HG03342 (cell line): ENCODE data around the gene INVS.
"Not testable (repeated sequence)": the region's sequence is repeated elsewhere in the genome, so short reads cannot be mapped to it uniquely, and the experiment has no call there.

Experiments used
- ATAC-seq: cut with Tn5 transposase; IDR thresholded peaks from one replicate; pipeline ENCODE4 v1.9.1; 2021; ENCODE audit warnings: mild to moderate bottlenecking, moderate library complexity; ENCODE audit not compliant: unreplicated experiment

The INVS gene

DNA sequence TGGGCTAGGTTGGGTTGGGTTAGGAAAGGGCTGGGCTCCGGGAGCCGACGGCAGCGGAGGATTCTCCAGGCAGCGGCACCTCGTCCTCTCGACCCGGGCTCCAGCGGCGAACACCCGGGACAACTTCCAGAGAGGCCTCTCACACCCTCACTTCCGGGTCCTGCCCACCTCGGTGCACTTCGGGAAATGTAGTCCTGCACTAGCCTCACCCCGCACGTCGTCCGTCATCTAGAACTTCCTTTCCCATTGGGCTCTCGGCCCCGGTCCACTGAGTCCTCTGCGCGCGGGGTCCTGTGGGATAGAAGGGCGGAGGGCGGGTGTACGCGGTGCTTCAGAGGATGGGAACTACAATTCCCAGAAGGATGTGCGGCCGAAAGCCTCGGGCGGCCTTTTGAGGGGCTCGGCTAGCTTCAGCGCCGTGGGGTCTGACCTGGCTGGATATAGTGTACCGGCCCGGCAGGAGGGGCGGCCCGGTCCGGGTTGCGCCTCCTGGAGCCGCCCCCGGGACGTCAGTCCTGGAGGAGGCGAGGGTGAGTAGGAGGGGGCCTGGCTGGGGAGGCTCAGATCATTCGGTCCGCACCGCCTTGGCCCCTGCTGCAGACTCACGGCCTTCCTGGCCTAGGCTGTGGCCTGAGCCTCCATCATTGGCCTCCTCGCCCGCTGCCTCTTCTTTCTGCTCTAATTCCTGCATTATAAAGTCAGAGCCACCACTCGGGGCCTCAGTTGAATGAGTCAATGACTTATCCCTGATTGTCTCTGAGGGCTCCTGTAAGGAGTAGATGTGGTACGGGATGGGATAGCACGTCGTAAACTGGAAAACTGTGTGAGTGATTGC is at the start of gene INVS, which contains the start of gene ERP44:
TSS of gene INVS (plus strand) at position 357 of the 835 bp plus-strand sequence. CDS start 5,279 bp downstream, outside the sequence.
TSS of gene ERP44 (minus strand) at position 114 of the 835 bp plus-strand sequence. CDS start 160 bp downstream, outside the sequence.
- peak; percentile 98 for ATAC-seq

DNA sequence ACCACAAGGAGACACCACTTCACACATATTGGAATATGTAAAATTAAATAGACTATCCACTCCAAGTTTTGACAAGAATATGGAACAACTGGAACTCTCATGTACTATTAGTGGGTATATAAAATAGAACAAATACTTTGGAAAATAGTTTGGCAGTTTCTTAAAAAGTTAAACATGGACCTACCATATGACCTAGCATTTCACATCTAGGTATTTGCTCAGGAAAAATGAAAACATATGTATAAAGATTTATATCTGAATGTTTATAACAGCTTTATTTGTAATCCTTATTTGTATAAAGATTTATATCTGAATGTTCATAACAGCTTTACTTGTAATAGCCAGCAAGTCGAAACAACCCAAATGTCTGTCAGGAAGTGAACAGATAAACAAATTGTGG is 49.5 kb upstream of the INVS start:
- no peak for ATAC-seq

- no peak for ATAC-seq
Observed at GRCh38 chr9:100052375-100052774, 46.7 kb upstream of the INVS start.

DNA sequence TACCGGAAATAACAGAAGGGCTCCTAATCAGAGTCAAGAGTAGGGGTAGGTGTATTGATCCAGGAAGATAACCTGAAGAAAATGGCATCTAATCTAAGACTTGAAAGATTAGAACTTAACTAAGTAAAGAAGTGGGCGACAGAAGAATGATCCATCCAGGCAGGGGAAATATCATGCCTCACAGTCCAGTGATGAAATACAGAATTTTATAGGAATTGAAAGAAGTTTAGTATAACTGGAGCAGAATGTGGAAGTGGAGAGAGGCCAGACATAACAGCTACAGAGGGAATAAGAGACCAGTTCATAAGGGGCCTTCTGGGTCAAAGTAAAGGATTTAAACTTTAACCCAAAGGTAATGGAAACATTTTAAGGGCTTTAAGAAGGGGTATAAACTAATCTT is 42.5 kb upstream of the INVS start:
- no peak for ATAC-seq

- no peak for ATAC-seq
Observed at GRCh38 chr9:100057624-100058023, 41.4 kb upstream of the INVS start.

DNA sequence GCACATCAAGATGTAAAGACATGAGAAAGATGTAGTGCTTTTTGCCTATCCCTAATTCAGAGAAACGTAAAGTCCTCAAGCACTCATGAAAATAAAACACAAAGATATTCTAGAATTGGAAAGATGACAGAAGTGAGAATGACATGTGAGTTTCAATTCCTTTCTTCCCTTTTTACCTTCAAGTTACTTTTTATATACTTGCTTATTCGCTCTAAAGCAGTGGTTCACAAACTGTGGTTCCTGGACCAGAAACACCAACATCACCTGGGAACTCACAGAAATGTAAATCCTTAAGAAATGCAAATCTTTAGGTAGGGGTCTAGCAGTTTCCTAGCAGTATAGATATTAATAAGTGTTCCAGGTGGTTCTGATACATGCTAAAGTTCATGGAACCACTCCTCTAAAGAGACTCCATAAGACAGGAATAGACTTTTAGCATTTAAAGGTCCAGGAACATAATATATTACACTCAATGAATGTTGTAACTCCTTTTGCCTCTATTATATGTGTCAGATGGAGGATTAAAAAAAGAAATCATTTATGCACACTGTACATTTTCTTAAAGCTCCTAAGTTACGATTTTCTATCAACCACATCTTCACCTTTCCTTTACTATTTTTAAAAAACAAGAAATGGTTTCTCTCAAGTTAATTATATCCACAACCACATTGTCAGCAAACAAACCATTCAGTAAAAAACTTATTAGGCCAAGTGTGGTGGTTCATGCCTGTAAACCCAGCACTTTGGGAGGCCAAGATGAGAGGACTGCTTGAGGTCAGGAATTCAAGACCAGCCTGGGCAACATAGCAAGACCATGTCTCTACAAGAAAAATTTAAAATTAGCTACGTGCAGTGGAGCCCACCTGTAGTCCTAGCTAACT is 40.1 kb upstream of the INVS start:
- peak; percentile 81 for ATAC-seq

DNA sequence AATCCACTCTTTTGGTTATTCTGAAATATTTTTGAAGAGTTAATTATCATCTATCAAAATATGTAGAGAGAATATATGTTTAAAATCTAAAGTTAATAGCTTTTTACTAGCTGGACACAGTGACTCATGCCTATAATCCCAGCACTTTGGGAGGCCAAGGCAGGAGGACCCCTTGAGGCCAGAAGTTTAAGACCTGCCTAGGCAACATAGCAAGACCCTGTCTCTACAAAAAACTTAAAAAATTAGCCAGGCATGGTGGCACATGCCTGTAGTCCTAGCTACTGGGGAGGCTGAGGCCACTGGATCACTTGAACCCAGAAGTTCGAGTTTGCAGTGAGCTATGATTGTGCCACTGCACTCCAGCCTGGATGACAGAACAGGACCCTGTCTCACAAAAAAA is 36.4 kb upstream of the INVS start:
- not testable (repeated sequence) for ATAC-seq

DNA sequence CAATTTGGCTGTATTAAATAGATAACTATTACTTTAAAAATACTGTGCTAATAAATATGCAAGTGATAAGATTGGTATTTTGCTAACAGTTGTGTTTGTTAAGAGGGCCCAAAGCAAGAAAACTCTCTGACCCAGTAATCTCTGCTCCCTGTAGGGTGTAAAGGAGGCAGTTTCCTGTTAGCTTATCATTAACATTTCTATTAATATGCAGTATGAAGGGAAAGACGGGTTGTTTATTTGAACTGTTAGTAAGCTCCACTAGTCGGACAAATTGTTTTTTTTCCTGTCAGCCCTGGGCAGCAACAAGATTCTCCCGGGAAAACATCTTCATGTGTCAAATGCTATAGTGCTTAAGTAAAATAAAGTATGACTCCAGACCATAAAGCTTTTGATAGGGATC is 35.9 kb upstream of the INVS start:
- ATAC-seq: no peak

DNA sequence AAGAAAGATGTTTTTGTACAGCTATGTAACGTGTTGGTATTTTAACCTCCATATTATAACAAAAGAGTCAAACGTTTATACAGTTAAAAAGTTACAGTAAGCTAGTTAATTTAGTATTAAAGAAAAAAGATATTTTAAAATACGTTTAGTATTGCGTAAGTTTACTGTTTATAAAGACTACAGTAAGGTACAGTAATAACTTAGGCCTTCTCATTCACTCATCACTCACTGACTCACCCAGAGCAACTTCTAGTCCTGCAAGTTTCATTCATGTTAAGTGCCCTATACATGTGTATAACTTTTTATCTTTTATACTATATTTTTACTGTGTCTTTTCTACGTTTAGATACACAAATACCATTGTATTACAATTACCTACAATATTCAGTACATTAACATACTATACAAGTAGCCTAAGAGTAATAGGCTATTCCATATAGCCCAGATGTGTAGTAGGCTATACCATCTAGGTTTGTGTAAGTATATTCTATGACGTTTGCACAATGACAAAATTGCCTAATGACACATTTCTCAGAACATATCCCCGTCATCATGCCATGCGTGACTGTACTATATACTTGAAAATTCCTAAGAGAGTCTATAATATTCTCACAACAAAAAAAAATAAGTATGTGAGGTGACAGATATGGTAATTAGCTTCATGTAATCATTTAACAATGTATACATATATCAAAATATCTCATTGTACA is 34.0 kb upstream of the INVS start:
- ATAC-seq: no peak

DNA sequence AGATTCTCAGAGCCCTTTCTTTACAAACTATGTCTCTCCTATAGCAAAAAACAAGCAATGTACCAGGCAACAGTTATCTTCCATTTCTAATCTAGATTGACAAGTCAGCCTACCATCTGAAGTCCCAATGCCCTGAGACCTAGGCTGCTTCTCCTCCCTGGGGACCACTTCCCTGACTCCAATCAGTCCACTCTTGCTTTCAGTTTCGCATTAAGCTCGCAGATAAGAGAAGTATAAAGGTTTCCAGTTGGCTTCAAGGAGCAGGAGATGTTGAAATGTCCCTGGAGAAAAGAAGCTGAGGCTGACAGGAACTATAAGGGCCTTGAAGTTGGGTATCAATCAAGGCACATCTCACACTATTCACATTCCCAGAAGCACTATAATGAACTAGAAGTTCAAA is 32.5 kb upstream of the INVS start:
- ATAC-seq: peak; percentile 97

DNA sequence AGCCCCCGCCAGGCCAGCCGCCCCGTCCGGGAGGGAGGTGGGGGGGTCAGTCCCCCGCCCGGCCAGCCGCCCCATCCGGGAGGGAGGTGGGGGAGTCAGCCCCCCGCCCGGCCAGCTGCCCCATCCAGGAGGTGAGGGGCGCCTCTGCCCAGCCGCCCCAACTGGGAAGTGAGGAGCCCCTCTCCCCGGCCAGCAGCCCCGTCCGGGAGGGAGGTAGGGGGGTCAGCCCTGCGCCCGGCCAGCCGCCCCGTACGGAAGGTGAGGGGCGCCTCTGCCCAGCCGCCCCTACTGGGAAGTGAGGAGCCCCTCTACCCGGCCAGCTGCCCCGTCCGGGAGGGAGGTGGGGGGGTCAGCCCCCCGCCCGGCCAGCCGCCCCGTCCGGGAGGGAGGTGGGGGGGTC is 31.1 kb upstream of the INVS start:
- ATAC-seq: not testable (repeated sequence)

DNA sequence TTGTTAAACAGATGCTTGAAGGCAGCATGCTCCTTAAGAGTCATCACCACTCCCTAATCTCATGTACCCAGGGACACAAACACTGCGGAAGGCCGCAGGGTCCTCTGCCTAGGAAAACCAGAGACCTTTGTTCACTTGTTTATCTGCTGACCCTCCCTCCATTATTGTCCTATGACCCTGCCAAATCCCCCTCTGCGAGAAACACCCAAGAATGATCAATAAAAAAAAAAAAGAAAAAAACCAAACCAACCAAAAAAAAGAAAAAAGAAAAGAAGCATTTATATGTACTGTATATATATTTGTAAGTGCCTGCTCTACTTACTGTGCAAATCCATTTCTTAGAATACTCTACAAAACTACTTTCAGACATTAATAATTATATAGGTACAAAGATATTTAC is 30.0 kb upstream of the INVS start:
- ATAC-seq: not testable (repeated sequence)

GRCh38 chr9:100070104-100071041 is 28.7 kb upstream of the INVS start:
- no peak for ATAC-seq

DNA sequence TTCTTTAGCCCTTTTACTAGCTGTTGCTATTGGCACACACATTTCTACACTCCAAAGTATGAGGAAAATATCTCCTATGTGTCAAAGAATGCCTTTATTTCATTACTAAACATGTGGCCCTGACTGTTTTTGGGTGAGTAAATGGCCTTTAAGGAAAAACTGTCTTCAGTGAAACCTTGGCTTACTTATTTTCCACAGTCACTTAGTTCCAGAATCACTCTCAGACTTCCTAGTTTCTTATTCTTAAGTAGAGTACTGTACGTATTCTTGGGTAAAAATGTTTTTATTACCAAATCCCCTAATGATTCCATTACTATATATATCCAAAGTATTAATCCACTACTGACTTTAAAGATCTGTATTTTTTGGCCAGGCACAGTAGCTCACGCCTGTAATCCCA is 27.8 kb upstream of the INVS start:
- ATAC-seq: no peak

DNA sequence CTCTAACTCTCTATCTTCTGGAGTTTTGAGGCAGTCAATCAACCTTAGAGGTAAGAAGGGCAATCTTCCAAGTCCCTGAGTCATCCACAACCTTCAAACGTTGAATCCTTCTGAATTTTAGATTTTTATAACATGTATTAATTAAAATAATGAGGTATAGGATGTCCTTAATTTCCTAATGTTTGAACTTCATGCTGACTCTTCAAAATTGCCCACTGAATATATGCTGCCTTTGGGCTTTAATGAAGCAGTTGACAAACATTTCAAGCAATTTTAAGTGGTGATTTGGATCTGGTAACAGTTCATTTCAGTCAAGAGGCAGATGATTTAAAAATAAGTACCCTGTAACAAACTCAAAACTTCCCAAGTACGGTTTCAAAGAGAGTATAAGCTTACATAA is 26.2 kb upstream of the INVS start:
- no peak for ATAC-seq

GRCh38 chr9:100074093-100074492 is 24.9 kb upstream of the INVS start:
- ATAC-seq: no peak

GRCh38 chr9:100074989-100075388 is 24.1 kb upstream of the INVS start:
- no peak for ATAC-seq

DNA sequence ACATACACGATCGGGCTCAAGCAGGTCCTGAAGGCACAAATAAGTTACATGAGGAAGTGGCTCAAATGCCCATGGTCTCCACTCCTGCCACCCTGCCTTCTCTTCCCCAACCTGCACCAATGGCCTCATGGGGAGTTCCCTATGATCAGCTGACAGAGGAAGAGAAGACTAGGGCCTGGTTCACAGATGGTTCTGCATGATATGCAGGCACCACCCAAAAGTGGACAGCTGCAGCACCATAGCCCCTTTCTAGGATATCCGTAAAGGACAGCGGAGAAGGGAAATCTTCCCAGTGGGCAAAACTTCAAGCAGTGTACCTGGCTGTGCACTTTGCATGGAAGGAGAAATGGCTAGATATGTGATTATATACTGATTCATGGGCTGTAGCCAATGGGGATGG is 22.8 kb upstream of the INVS start:
- not testable (repeated sequence) for ATAC-seq

- no peak for ATAC-seq
Observed at GRCh38 chr9:100082782-100083181, 16.3 kb upstream of the INVS start.
